Ovary (tissue), 3 donors: ENCODE data around the gene LOXL1.

Experiments
- POLR2A ChIP-seq: fragments of 450-650 bp; IDR thresholded peaks from one replicate; pipeline ENCODE4 v1.6.1; 2017; ENCODE audit warnings: antibody characterized with exemption, mild to moderate bottlenecking, moderate library complexity
- TF ChIP-seq, protein P1 (sequence below), 3 donors: fragments of 450-650 bp in 2 of 3; fragments of 200-600 bp in 1 of 3; IDR thresholded peaks; one replicate each; pipeline versions ENCODE4 v1.5.1 to v1.8.0; 2016 to 2022; ENCODE audit warnings: antibody characterized with exemption in 3 of 3, mild to moderate bottlenecking in 1 of 3
- donor health status: DM: no; HTN: no; CAD: no.

- TF ChIP-seq, protein P1, sequence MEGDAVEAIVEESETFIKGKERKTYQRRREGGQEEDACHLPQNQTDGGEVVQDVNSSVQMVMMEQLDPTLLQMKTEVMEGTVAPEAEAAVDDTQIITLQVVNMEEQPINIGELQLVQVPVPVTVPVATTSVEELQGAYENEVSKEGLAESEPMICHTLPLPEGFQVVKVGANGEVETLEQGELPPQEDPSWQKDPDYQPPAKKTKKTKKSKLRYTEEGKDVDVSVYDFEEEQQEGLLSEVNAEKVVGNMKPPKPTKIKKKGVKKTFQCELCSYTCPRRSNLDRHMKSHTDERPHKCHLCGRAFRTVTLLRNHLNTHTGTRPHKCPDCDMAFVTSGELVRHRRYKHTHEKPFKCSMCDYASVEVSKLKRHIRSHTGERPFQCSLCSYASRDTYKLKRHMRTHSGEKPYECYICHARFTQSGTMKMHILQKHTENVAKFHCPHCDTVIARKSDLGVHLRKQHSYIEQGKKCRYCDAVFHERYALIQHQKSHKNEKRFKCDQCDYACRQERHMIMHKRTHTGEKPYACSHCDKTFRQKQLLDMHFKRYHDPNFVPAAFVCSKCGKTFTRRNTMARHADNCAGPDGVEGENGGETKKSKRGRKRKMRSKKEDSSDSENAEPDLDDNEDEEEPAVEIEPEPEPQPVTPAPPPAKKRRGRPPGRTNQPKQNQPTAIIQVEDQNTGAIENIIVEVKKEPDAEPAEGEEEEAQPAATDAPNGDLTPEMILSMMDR (IDR thresholded peaks at IDR 0.05): no peak
- TF ChIP-seq POLR2A: no peak
Measured at GRCh38 chr15:73986055-73986775, 60.0 kb downstream of the LOXL1 start.
